T-helper 22 cell (primary cell): ENCODE results near the gene WDR91.
"Not testable (repeated sequence)": the region's sequence is repeated elsewhere in the genome, so short reads cannot be mapped to it uniquely, and the experiment has no call there.

Experiments
- DNase-seq: peaks from one replicate; pipeline ENCODE4 v3.0.0-alpha.2; 2020; ENCODE audit warnings: low read depth

The WDR91 gene

DNA sequence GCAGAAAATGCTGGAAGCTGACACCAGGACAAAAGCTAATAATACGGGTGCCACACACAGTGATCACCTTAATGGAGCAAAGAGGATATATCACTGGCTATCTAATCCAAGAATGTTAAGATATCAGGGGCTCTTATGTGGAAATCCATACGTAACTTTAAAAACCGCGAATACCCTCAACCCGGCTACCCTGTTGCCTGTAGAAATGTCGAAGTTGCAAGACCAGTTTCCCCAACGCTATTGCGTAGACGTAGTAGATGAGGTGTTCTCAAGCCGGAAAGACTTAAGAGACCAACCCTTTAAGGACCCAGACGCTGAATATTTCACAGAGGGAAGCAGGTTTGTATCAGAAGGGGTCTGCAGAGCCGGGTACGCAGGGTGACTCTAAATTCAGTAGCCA is 33.0 kb downstream of the WDR91 start:
- no peak for DNase-seq

- DNase-seq = no peak
Observed at GRCh38 chr7:135177028-135177696, 34.2 kb downstream of the WDR91 start.

GRCh38 chr7:135175931-135176330 is 35.4 kb downstream of the WDR91 start:
- no peak for DNase-seq

GRCh38 chr7:135174941-135175340 is 36.4 kb downstream of the WDR91 start:
- DNase-seq = no peak

GRCh38 chr7:135173916-135174315 is 37.4 kb downstream of the WDR91 start:
- not testable (repeated sequence) for DNase-seq

DNA sequence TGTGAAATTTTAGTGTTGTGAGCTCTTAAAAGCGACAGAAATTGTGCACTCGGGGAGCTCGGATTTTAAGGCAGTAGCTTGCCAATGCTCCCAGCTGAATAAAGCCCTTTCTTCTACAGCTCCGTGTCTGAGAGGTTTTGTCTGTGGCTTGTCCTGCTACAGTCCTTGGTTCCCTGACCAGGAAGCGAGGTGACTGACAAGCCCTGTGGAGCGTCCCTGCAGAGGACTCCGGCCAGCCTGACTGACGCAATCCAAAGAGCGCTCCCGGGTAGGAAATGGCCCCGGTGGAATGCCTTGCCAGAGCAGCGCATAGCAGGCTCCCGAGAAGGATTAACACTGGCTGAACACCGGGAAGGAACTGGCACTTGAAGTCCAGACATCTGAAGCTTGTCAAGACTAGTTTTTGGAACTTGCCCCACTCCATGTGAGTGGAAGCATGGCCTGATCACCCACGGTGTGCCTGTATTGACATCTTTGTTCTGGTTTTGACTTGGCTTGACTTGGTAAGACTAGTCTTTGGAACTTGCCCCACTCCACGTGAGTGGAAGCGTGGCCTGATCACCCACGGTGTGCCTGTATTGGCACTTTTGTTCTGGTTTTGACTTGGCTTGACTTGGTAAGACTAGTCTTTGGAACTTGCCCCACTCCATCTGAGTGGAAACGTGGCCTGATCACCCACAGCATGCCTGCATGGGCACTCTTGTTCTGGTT is 39.6 kb downstream of the WDR91 start:
- DNase-seq = not testable (repeated sequence)

GRCh38 chr7:135170998-135171481 is 40.3 kb downstream of the WDR91 start:
- DNase-seq = not testable (repeated sequence)

DNA sequence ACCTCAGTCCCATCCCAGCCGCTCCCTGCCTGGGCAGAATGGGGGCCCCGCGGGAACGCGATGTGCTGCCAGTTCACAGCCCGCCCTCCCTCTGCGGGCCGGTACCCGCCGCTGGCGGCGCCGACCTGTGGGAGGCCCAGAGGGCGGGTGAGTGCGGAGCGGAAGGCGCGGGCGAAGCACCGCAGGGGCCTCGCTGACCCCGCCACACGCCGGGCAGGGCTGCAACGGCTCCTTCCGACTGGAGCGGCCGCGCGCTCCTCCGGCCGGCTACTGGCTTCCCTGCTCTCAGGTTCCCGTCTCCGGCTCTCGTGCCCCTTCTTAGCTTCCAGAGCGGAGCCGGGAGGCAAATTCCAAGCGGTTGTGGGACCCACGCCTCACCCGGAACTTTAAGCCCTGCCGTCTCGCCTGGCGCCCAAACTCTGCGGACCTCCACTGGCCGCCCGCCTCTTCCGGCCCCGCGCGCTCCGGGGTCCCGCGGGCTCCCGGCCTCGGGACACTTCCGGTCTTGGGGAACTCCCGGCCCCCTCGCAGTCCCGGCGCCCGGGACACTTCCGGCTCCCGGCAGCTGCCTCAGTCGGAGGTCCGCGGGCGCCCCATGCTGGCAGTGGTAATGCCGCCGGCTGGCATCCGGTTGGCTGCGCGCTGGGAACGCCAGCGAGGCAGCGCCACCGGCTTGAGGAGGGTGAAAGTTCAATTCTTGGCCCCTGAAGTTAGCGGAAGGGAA is 40.9 kb downstream of the WDR91 start, which contains the start of gene CYREN:
Gene CYREN (minus strand): TSS at position 434 of the 724 bp plus-strand sequence. CDS start 1,785 bp downstream, outside the sequence.
- DNase-seq = peak; percentile 78

DNA sequence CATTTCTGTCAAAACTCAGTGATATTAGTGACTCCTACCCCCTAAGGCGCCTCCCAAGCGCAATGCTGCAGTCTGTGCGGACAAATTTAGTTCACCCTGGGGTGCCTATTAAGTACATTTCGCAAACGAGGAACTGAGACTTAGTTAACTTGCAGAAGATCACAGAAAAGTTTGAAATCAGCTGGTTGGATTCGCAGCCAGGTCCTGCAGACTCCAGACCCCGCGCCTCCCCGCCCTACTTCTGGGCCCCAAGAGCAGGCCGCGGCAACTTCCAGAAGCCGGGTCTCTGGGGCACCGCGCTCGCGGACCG is 41.4 kb downstream of the WDR91 start:
- DNase-seq = no peak

DNA sequence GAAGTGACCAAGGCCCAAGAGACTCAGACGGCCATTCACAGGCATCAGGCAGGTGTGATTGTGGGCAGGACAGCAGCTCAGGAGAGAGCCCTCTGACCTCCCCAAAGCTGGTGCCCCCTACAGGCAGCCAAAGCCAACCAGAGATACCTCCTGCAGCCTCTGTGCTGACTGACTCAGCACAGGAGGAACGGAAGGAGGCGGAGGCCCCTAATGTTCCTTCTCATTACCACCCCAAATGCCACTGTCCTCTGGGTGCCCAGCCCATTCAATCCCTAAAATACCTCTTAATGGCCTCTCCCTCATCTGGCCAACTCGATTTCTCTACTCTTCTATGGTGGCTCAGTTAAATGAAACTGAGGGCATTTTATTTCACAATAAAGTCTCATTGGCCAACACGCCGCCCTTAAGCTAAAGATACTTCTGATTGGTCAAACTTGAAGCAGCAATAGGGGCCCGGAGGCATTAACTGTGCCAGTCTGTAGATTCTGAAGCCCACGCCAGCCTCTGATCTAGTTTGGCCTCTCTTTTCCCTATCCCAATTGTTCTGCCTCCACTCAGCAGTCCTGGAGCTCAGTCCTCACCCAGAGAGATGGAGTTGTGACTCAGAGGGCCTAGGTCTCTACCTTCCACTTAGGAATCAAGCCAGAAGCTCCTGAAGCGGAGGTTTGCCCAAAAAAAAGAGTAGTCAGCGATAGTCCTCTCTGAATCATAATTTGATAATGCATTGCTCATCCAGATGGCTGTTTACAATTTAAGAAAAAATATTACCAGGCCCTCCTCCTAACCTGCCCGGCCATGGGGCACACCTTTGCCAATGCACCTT is 42.0 kb downstream of the WDR91 start:
- DNase-seq = peak; percentile 30

DNA sequence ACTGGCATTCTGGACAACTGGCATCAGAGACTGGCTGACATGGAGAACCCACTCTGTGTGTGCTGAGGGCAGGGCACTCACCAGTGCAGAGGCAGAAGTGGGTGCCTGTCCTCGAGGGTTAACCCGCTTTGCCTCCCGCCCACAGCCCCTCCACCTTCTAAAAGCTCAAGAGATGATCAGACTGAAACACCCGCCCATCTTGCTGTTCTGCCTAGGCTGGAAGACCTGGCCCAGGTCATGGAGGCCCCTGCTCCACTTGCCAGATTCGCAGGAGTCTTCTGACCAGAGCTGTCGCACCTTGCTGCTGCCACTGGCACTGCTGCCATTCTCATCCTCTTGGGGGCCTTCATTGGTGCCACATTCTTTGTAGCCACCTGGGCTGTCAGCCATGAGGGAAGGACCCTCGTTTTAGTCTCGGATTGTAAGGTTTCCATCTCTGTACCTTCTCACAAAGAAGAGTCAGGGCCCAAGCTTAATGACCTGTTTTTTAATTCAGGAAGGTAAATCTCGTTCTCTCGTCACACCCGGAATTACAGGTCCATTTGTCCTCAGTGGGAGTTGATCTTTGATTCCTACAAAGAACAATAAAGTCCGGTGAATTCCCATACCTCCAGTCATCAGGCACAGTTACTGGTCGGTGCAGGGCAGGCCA is 42.7 kb downstream of the WDR91 start:
- DNase-seq = no peak

DNA sequence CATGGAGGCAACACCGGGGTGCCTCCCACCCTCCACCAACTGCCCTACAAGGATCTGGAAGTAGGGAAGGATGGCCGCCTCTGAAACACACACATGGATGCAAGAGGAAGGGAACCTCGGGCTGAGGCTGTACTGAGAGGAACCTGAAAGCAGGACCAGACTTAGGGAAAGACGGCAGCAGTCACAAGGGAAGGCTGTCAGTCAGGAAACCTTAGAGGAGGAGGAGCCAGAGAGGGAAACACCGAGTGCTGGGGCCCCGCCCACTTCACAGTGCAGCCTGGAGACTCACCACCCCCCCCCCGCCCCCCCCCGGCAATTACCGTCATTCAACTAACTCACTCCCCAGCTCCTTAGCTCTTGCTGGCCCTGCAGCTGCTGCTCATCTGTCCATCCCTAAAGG is 43.3 kb downstream of the WDR91 start:
- DNase-seq = peak; percentile 26

DNA sequence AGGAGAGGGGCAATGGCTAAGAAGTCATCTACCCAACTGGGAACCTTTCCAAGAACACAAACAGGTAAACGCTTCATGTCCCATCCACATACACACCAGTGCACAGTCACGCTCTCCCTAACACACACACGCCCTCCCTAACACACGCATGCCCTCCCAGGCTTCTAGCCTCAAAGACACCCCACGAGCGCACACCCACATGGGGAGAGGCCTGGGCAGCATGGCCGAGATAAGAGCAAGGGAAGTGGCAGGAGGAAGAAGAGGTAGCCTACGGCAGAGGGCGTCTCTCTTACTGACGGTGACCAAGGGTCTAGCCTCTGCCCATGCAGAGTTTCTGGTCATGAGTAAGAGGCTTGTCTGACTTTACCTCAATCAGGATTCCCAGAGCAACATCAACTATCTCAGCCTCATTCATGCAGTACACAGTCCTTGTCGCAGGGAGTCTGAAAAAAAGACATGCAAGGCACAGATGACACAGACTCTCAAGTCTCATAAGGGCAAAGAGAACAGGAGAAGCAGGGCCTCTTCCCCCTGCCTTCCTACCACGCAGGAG is 43.9 kb downstream of the WDR91 start:
- no peak for DNase-seq

- DNase-seq = no peak
Observed at GRCh38 chr7:135166338-135166990, 44.9 kb downstream of the WDR91 start.

- DNase-seq = no peak
Observed at GRCh38 chr7:135165862-135166261, 45.5 kb downstream of the WDR91 start.

DNA sequence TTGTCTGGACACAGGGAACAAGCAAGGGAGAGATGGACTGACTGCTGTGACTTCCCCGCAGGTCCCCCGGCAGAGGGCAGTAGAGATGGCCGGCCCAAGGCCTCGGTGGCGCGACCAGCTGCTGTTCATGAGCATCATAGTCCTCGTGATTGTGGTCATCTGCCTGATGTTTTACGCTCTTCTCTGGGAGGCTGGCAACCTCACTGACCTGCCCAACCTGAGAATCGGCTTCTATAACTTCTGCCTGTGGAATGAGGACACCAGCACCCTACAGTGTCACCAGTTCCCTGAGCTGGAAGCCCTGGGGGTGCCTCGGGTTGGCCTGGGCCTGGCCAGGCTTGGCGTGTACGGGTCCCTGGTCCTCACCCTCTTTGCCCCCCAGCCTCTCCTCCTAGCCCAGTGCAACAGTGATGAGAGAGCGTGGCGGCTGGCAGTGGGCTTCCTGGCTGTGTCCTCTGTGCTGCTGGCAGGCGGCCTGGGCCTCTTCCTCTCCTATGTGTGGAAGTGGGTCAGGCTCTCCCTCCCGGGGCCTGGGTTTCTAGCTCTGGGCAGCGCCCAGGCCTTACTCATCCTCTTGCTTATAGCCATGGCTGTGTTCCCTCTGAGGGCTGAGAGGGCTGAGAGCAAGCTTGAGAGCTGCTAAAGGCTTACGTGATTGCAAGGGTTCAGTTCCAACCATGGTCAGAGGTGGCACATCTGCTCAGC is 46.8 kb downstream of the WDR91 start:
- no peak for DNase-seq

GRCh38 chr7:135162382-135163001 is 48.8 kb downstream of the WDR91 start:
- DNase-seq = no peak

DNA sequence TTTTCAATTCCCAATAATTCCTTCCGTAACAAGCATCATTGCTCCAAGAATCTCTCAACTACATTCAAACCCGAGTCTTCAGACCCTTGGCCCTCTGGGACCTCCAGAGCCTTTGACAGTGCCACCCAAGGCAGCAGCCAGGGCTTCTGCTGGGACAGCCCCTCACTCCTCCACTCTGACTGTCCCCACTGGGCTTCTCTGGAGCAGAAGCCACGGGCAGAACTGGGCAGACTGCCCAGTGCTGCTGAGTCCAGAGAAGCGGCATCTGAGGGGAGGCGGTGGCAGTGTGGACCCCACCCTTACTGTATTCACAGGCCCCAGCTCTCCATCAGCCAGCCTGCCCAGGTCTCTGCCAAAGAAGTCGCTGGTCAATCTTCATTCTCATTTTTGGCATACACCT is 49.7 kb downstream of the WDR91 start:
- DNase-seq = no peak

GRCh38 chr7:135160858-135161653 is 50.3 kb downstream of the WDR91 start:
- DNase-seq = no peak
